K562 (cell line): ENCODE results near the gene SUMO3. TPM values are rescaled to one million over a fixed set of nuclear protein-coding genes. Genes with fewer than 3 reads are reported as not detected.

Experiments used
- FOXK2 ChIP-seq, 2 experiments: fragments of 450-650 bp; IDR thresholded peaks in 1 of 2; conservative IDR thresholded peaks in 1 of 2; 2 replicates each; pipeline ENCODE4 v1.6.1; 2016; ENCODE audit warnings: low read depth in 2 of 2, mild to moderate bottlenecking in 1 of 2
- GTF2E2 ChIP-seq: fragments of 200-800 bp; sonication (Bioruptor generic); IDR thresholded peaks from 2 replicates; pipeline ENCODE4 v1.6.1; 2016; ENCODE audit warnings: missing genetic modification characterization, missing compliant biosample characterization
- HCFC1 ChIP-seq: IDR thresholded peaks from 2 replicates; pipeline ENCODE4 v1.6.1; 2012; ENCODE audit warnings: low read depth, low read length, improper control_type of control experiment
- HSF4 ChIP-seq: fragments of 250-450 bp; sonication (Bioruptor Pico); IDR thresholded peaks from 2 replicates; pipeline ENCODE4 v2.1.2; 2022; ENCODE audit warnings: mild to moderate bottlenecking, moderate library complexity, borderline replicate concordance
- MCM3 ChIP-seq: fragments of 450-650 bp; IDR thresholded peaks from 2 replicates; pipeline ENCODE4 v1.6.1; 2016
- MTF1 ChIP-seq: fragments of 250-450 bp; sonication (Bioruptor Pico); IDR thresholded peaks from 2 replicates; pipeline ENCODE4 v1.9.0; 2021; ENCODE audit warnings: moderate library complexity, mild to moderate bottlenecking, inconsistent platforms, borderline replicate concordance
- SIN3B ChIP-seq: fragments of 450-650 bp; IDR thresholded peaks from 2 replicates; pipeline ENCODE4 v1.6.1; 2017; ENCODE audit warnings: low read depth, mild to moderate bottlenecking, moderate library complexity
- SRSF9 ChIP-seq: fragments of 200-400 bp; formaldehyde crosslinking; IDR thresholded peaks from 2 replicates; pipeline ENCODE4 v1.6.1; 2017; ENCODE audit warnings: low read depth, low read length, borderline replicate concordance
- TGIF2 ChIP-seq: sonication (generic); formaldehyde crosslinking; IDR thresholded peaks from 2 replicates; pipeline ENCODE4 v1.8.1; 2022; ENCODE audit warnings: mild to moderate bottlenecking, missing genetic modification reagents, moderate library complexity
- ZKSCAN8 ChIP-seq: fragments of 200-800 bp; sonication (Bioruptor generic); IDR thresholded peaks from 2 replicates; pipeline ENCODE4 v1.6.1; 2016; ENCODE audit warnings: missing genetic modification characterization, missing compliant biosample characterization
- ZNF133 ChIP-seq: fragments of 250-450 bp; sonication (Bioruptor Pico); IDR thresholded peaks from 2 replicates; pipeline ENCODE4 v1.4.0; 2020; ENCODE audit warnings: mild to moderate bottlenecking
- ZNF146 ChIP-seq: IDR thresholded peaks from one replicate; pipeline ENCODE4 v1.6.1; 2018; ENCODE audit warnings: missing compliant biosample characterization; ENCODE audit not compliant: unreplicated experiment
- polyA plus RNA-seq, 8 experiments: library from polyadenylated mRNA; depleted of rRNA in 4 of 8; stranded (reverse) in 5 of 8; unstranded in 3 of 8; fragments of >200 nt; fragmentation: Nextera tagmentation in 2 of 8; fragmentation: Illumina TruSeq in 1 of 8; extraction: Ambion mirVana in 2 of 8; extraction: Trizol in 1 of 8; gene quantifications; 2 replicates each; pipeline versions ENCODE4 v1.2.1 to v1.2.3, GENCODE V29; 2011 to 2014; ENCODE audit warnings: inconsistent platforms in 1 of 8, missing spikeins in 1 of 8
- total RNA-seq, 7 experiments: library from RNA; depleted of rRNA in 6 of 7; stranded (reverse); fragments of >200 nt in 6 of 7; fragmentation: Illumina TruSeq in 2 of 7; extraction: Trizol in 2 of 7; gene quantifications; 2 replicates each; pipeline versions ENCODE4 v1.2.1 to v1.2.3, GENCODE V29; 2011 to 2021; ENCODE audit warnings: low replicate concordance in 1 of 7
- TF ChIP-seq, protein P1 (sequence below): fragments of 200-800 bp; sonication (Bioruptor generic); IDR thresholded peaks from 2 replicates; pipeline ENCODE4 v1.6.1; 2017; ENCODE audit warnings: missing genetic modification characterization, missing compliant biosample characterization
- TF ChIP-seq, protein P2 (sequence below), 3 experiments: IDR thresholded peaks in 2 of 3; conservative IDR thresholded peaks in 1 of 3; 2 replicates each; pipeline ENCODE4 v1.5.1; 2011 to 2012; ENCODE audit warnings: low read length in 3 of 3, mild to moderate bottlenecking in 3 of 3, control low read depth in 2 of 3, improper control_type of control experiment in 1 of 3, inconsistent platforms in 1 of 3, low read depth in 1 of 3, mixed read lengths in 1 of 3, moderate library complexity in 1 of 3; ENCODE audit not compliant: insufficient read depth in 2 of 3
- TF ChIP-seq, protein P3 (sequence below): sonication (generic); formaldehyde crosslinking; IDR thresholded peaks from 2 replicates; pipeline ENCODE4 v1.8.1; 2023; ENCODE audit warnings: mild to moderate bottlenecking, missing genetic modification reagents, moderate library complexity
- TF ChIP-seq, protein P4 (sequence below): IDR thresholded peaks from 3 replicates; pipeline ENCODE4 v1.6.1; 2011; ENCODE audit warnings: borderline replicate concordance, mild to moderate bottlenecking; ENCODE audit not compliant: insufficient read length, insufficient read depth

SUMO3 gene
- total and polyA plus RNA-seq, 9 of the 15 experiments (the other 6 are each of a cell fraction or from before 2014, with no cell fraction given), result 13.9 to 143 (median 113) TPM

DNA sequence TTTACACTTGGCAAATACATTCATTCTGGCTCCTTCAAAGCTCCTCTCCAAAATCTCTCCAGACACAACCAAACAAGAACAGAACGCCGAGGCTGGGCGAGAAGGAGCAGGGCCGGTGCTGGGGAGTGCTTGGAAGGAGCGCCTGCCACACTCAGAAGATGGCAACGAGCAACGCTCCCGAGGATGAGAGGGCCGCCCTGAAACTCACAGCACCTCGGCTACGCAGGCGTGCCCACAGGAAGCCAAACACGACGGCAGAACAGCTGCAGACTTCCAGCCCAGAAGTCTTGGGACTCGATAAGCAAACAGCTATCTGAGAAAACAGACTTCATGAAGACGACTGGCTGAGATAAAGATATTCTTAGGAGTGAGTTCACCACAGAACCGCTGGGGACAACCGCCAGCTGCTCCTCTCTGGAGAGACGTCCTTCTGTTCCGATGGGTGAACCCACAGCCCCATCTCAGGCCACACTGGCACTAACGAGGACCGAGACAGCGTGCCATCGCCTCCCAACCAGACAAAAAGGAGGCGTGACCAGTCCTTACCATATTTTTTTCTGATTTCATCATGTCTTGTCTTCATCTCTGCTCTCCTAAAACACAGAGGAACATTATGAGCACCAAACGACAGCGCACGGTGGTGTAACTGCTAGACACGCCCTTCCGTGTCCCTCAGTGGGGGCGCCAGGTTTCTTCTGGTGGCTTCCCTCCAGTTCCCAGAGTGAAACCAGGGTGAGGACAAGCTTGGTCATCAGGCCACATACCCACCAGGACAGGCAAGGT lies 37.0 kb upstream of the SUMO3 start (continued):
- TF ChIP-seq, protein P1, sequence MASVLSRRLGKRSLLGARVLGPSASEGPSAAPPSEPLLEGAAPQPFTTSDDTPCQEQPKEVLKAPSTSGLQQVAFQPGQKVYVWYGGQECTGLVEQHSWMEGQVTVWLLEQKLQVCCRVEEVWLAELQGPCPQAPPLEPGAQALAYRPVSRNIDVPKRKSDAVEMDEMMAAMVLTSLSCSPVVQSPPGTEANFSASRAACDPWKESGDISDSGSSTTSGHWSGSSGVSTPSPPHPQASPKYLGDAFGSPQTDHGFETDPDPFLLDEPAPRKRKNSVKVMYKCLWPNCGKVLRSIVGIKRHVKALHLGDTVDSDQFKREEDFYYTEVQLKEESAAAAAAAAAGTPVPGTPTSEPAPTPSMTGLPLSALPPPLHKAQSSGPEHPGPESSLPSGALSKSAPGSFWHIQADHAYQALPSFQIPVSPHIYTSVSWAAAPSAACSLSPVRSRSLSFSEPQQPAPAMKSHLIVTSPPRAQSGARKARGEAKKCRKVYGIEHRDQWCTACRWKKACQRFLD (CRISPR knock-in tag), result peak; percentile 99
- TF ChIP-seq, protein P2, sequence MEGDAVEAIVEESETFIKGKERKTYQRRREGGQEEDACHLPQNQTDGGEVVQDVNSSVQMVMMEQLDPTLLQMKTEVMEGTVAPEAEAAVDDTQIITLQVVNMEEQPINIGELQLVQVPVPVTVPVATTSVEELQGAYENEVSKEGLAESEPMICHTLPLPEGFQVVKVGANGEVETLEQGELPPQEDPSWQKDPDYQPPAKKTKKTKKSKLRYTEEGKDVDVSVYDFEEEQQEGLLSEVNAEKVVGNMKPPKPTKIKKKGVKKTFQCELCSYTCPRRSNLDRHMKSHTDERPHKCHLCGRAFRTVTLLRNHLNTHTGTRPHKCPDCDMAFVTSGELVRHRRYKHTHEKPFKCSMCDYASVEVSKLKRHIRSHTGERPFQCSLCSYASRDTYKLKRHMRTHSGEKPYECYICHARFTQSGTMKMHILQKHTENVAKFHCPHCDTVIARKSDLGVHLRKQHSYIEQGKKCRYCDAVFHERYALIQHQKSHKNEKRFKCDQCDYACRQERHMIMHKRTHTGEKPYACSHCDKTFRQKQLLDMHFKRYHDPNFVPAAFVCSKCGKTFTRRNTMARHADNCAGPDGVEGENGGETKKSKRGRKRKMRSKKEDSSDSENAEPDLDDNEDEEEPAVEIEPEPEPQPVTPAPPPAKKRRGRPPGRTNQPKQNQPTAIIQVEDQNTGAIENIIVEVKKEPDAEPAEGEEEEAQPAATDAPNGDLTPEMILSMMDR (IDR thresholded peaks at IDR 0.05 in 2 of 3, conservative IDR thresholded peaks at IDR 0.05 in 1 of 3; ENCODE audit: insufficient read depth in 2 of 3, low read depth in 1 of 3, low read length in 3 of 3), result peak; percentile 59 to 68 (median 66)
- peak; percentile 92 for TF ChIP-seq ZKSCAN8 (CRISPR knock-in tag)
- TF ChIP-seq FOXK2 (conservative IDR thresholded peaks at IDR 0.05 in 1 of 2, IDR thresholded peaks at IDR 0.05 in 1 of 2; ENCODE audit: low read depth in 2 of 2), result peak; percentile 14 to 50; a peak in 1 of 4 replicates
- peak; percentile 60 for TF ChIP-seq HSF4 (CRISPR knock-in tag)
- TF ChIP-seq ZNF133 (CRISPR knock-in tag), result no peak
- no peak for TF ChIP-seq SRSF9
- no peak for TF ChIP-seq ZNF146 (CRISPR knock-in tag)
- TF ChIP-seq, protein P3, sequence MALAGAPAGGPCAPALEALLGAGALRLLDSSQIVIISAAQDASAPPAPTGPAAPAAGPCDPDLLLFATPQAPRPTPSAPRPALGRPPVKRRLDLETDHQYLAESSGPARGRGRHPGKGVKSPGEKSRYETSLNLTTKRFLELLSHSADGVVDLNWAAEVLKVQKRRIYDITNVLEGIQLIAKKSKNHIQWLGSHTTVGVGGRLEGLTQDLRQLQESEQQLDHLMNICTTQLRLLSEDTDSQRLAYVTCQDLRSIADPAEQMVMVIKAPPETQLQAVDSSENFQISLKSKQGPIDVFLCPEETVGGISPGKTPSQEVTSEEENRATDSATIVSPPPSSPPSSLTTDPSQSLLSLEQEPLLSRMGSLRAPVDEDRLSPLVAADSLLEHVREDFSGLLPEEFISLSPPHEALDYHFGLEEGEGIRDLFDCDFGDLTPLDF, result no peak
- peak; percentile 8; the same call in 1 of the 2 replicates for TF ChIP-seq HCFC1
- no peak for TF ChIP-seq MCM3
- no peak for TF ChIP-seq TGIF2
- TF ChIP-seq, protein P4, sequence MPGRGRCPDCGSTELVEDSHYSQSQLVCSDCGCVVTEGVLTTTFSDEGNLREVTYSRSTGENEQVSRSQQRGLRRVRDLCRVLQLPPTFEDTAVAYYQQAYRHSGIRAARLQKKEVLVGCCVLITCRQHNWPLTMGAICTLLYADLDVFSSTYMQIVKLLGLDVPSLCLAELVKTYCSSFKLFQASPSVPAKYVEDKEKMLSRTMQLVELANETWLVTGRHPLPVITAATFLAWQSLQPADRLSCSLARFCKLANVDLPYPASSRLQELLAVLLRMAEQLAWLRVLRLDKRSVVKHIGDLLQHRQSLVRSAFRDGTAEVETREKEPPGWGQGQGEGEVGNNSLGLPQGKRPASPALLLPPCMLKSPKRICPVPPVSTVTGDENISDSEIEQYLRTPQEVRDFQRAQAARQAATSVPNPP, result no peak
- 0 out of 2 replicates have a peak, but pooled peaks have one; percentile 43 for TF ChIP-seq MTF1
- TF ChIP-seq GTF2E2 (tag), result no peak
- TF ChIP-seq SIN3B, result no peak
